HG03354 (cell line): ENCODE results near the gene NKX2-4.
"Not testable (repeated sequence)": the region's sequence is repeated elsewhere in the genome, so short reads cannot be mapped to it uniquely, and the experiment has no call there.

ENCODE experiments used
- ATAC-seq: cut with Tn5 transposase; IDR thresholded peaks from one replicate; pipeline ENCODE4 v1.9.1; 2021; ENCODE audit warnings: mild to moderate bottlenecking; ENCODE audit not compliant: unreplicated experiment, poor library complexity, severe bottlenecking

The NKX2-4 gene

GRCh38 chr20:21366273-21366672, 31.1 kb downstream of the NKX2-4 start:
- not testable (repeated sequence) for ATAC-seq

DNA sequence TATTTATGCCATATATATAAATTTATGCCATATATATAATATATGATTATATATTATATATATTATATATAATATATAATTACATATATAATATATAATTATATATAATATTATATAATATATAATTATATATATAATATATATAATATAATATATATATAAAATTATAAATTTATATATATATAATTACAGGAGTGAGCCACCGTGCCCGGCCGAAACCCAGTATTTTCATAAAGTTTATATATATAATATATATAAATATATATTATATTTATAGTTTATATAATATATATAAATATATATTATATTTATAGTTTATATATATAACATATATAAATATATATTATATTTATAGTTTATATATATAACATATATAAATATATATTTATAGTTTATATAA, 31.6 kb downstream of the NKX2-4 start:
- no peak for ATAC-seq

- no peak for ATAC-seq
Observed at GRCh38 chr20:21364413-21364812, 32.9 kb downstream of the NKX2-4 start.

DNA sequence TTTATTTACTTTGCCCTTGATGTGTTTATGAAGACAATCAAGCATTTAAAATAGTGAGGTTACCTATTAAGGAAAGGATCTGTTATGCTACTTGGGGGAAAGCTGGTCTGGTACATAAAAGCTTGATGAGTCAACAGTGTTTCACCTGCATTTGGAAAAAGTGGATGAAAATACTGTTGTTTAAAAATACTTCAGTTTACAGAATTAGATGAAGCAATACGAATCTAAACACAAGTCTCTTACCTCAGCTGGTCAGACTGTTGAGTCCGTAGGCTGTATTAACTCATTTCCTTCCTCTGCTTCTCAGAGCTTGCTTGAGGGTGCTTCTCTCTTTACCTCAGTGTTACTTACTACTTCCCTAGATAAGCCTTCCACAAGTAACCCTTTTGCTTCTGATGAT, 36.1 kb downstream of the NKX2-4 start:
- ATAC-seq, result no peak

- no peak for ATAC-seq
Observed at GRCh38 chr20:21360705-21361104, 36.6 kb downstream of the NKX2-4 start.

DNA sequence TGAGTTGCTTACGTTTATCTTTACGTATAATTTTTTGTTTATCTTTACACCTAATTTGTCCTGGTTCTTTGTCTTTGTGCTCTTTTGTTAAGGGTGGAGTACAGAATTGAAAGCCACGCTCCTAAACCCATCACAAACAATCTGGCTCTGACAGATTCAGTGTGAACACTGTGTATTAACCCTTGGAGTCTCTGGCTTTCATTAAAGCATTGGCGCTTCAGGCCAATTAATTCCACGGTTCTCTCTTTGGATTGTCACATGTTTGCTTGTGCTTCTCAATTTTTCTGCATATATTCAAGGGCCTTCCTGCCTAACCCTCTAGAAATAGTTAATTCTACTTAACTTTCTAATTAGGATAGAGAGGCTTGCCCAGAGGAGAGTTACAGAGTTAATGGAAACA, 38.6 kb downstream of the NKX2-4 start:
- ATAC-seq, result no peak

DNA sequence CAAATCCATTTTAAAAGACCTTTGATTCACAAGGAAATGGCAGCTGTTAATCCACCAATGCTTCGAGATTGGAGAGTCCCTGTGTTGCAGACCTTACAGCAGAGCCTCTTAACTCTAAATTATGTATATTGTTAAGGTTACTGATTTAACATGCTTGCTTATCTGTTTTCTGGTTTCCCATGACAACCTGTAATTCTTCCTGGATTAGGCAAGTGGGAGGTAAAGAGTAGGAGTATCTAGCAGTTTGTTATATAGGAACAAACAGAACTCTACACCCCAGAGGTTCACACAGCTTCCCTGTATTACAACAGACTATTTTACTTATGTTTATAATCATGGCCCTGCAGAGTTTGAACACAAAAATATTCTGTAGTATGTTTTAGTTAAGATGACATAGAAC, 39.5 kb downstream of the NKX2-4 start:
- no peak for ATAC-seq

- ATAC-seq, result no peak
Observed at GRCh38 chr20:21356386-21356785, 40.9 kb downstream of the NKX2-4 start.

GRCh38 chr20:21355981-21356380, 41.3 kb downstream of the NKX2-4 start:
- ATAC-seq, result no peak

- no peak for ATAC-seq
Observed at GRCh38 chr20:21353236-21353635, 44.1 kb downstream of the NKX2-4 start.

- ATAC-seq, result no peak
Observed at GRCh38 chr20:21352703-21353102, 44.6 kb downstream of the NKX2-4 start.
